Retinal pigment epithelial cell (primary cell): ENCODE data around the gene SPRYD4.
A peak's percentile ranks its signal among the peaks of the same experiment; 100 is the strongest.

Source experiments
- DNase-seq: peaks from one replicate; pipeline ENCODE4 v3.0.0-alpha.2; 2010; ENCODE audit warnings: low read depth
- H3K4me3 ChIP-seq: 2 replicates; pipeline ENCODE4 v1.5.1; 2011; ENCODE audit warnings: mild to moderate bottlenecking, low read length, control low read depth, moderate library complexity
- TF ChIP-seq, protein P1 (sequence below): conservative IDR thresholded peaks from 2 replicates; pipeline ENCODE4 v1.5.1; 2011; ENCODE audit warnings: low read depth, low read length, control low read depth, inconsistent platforms

The SPRYD4 gene

GRCh38 chr12:56476972-56477432 is 8.6 kb downstream of the SPRYD4 start:
- DNase-seq: no peak
- TF ChIP-seq, protein P1, sequence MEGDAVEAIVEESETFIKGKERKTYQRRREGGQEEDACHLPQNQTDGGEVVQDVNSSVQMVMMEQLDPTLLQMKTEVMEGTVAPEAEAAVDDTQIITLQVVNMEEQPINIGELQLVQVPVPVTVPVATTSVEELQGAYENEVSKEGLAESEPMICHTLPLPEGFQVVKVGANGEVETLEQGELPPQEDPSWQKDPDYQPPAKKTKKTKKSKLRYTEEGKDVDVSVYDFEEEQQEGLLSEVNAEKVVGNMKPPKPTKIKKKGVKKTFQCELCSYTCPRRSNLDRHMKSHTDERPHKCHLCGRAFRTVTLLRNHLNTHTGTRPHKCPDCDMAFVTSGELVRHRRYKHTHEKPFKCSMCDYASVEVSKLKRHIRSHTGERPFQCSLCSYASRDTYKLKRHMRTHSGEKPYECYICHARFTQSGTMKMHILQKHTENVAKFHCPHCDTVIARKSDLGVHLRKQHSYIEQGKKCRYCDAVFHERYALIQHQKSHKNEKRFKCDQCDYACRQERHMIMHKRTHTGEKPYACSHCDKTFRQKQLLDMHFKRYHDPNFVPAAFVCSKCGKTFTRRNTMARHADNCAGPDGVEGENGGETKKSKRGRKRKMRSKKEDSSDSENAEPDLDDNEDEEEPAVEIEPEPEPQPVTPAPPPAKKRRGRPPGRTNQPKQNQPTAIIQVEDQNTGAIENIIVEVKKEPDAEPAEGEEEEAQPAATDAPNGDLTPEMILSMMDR: no peak
- H3K4me3 ChIP-seq: no peak overlapping the region

DNA sequence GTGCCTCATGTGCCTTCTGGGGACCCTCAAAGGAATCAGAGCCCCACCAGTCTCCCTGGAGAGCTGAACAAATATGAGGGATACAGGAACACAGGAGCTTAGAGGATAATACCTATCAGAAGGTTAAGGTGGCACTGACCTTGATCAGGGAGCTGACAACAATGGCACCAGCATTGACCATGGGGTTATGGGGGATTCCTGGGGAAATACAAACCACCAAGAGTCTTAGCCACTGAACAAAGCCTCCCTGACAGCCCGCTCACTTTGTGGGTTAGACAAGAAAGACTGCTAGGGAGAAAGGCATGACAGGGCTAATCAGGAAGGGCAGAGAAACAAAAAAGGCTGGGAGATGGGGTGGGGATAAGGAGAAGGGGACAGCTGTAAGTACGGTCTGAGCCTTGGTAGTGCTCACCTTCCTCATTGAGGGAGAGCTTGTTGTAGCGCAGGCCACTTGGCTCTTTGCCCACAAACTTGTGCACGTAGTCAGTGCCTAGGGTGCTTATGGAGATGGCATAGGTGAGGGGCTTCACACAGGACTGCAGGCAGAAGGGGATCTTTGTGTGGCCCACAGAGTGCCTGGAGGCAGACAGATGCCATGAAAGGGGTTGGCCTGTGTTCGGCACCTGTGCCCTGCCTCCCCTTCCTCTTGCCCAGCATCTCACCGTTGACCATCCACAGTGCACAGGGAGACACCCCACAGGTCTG is 9.3 kb downstream of the SPRYD4 start:
- no peak for DNase-seq
- TF ChIP-seq, protein P1: no peak
- H3K4me3 ChIP-seq: no peak overlapping the region

DNA sequence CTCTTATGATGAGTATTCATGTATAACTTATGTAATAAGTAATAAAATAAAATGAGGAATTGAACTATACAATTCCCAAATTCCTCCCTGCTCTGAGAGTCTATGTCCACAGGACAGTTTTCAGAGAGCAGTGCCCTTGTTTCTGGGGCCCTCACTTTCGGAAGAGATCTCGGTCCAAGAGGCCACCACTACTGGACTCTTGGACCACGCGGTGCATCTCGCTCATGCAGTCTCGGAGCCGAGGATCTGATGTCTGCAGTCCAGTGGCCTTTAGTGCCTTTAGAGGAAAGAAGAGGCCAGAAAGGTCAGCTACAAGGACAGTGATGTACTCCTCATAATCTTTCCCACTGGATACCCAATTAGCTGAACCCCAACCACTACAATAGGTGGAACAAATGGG is 11.2 kb downstream of the SPRYD4 start:
- DNase-seq: no peak
- H3K4me3 ChIP-seq: no peak overlapping the region
- TF ChIP-seq, protein P1: no peak

DNA sequence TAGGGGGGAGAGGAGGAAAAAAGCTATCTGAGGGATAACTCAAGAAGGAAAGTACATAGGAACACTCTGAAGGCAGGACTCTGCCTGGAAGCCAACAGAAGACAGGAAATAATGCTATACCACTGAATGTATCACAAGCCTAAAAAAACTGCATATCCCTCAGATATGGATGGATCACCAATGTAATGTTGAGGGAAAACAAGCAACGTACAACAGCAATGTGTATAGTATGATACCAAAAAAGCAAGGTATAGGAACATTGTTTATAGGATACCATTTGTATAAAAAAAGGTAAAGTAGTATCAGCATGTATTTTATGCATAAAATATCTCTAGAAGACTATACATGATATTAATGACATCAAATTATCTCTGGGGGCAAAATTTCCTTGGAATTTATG is 16.2 kb downstream of the SPRYD4 start:
- no peak overlapping the region for H3K4me3 ChIP-seq
- TF ChIP-seq, protein P1: no peak
- no peak for DNase-seq

GRCh38 chr12:56486694-56487093 is 18.3 kb downstream of the SPRYD4 start:
- TF ChIP-seq, protein P1: no peak
- DNase-seq: no peak
- no peak overlapping the region for H3K4me3 ChIP-seq

GRCh38 chr12:56487448-56488040 is 19.2 kb downstream of the SPRYD4 start:
- peak overlapping the region; percentile 58 for H3K4me3 ChIP-seq
- DNase-seq: no peak
- TF ChIP-seq, protein P1: no peak
